ENCODE data around the gene TMEM41B. TPM values are rescaled to one million over a fixed set of nuclear protein-coding genes. Genes with fewer than 3 reads are reported as not detected.
"Not testable (repeated sequence)": the region's sequence is repeated elsewhere in the genome, so short reads cannot be mapped to it uniquely, and the experiment has no call there.

TMEM41B gene
- total RNA-seq, 2 donors from 2014 or later = 25.9 to 33.5 TPM

DNA sequence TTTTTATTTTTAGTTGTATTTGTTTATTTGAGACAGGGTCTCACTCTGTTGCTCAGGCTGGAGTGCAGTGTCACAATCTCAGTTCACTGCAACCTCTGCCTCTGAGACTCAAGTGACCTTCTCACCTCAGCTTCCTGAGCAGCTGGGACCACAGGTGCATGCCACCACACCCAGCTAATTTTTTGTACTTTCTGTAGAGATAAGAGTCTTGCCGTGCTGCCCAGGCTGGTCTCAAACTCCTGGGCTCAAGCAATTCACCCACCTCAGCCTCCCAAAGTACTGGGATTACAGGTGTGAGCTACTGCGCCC, 53.6 kb downstream of the TMEM41B start:
- not testable (repeated sequence) for H3K4me3 Mint-ChIP-seq

DNA sequence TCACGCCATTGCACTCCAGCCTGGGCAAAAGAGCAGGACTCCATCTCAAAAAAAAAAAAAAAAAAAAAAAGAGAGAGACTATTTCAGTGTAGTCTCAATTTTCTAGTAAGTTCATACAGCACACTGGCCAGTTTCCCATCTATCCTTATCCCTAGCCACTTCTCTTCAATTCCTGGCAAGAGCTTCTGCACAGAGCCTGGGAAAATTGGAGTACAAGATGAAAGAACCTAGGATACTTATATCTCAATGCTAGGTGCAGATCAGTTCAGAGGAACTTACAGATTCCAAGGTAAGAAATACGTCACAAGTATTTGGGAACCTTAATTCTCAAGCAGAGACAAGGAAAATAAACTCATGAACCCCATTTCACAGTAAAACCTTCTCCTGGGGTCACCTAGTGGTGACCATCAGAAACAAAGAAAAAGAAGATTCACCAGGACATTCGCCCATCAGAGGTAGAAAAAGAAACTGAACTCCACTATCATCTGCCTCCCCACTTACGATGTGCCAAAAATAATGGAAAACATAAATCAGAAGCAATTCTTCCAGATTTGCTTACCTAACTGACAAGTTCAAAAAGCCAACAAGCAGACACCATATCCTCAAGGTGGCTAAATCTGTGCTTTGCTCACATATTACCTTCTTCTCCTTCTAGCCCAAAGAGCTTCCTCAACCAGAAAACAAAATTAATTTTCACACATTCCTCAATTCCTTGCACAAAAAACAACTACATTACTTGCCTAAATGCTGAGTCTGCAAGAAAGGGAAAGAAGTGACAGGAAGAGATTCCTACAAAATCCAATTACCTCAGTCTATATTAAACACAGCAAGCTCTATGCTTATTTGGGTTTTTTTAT, 54.2 kb downstream of the TMEM41B start:
- Mint-ChIP-seq H3K27me3 (peaks cover 0 to 15% of the 10 kb centered on the region in 2 donors), H3K4me1 (ENCODE audit: low read depth in 2 of 2) (peaks cover 14 to 41% of the 10 kb centered on the region in 2 donors), H3K36me3 (peaks cover 10% of the 10 kb centered on the region), H3K9me3 (no peaks in the 10 kb centered on the region), H3K27ac (no peak overlapping the region), H3K4me3 (no peak overlapping the region)
- DNase-seq (ENCODE audit: low spot score) (no peak), ATAC-seq (no peak)

More for the DNA sequence above, 53.6 kb downstream of the TMEM41B start:
- peaks cover under 1 to 16% of the 10 kb centered on the region in 2 donors for H3K27me3 Mint-ChIP-seq
- H3K4me1 Mint-ChIP-seq (ENCODE audit: low read depth in 2 of 2) = peaks cover 16 to 41% of the 10 kb centered on the region in 2 donors
- not testable (repeated sequence) for H3K27ac Mint-ChIP-seq; ATAC-seq; DNase-seq (ENCODE audit: low spot score); H3K9me3 Mint-ChIP-seq
- H3K36me3 Mint-ChIP-seq = peaks cover 10% of the 10 kb centered on the region

DNA sequence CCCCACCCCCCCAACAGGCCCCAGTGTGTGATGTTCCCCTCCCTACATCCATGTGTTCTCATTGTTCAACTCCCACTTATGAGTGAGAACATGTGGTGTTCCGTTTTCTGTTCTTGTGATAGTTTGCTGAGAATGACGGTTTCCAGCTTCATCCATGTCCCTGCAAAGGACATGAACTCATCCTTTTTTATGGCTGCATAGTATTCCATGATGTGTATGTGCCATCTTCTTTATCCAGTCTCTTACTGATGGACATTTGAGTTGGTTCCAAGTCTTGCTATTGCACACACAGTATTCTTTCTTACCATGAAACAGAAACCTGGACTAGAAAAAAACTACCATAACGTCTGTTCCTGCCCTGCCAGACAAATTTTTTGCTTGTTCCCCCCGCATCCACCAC, 56.1 kb downstream of the TMEM41B start:
- not testable (repeated sequence) for DNase-seq (ENCODE audit: low spot score); ATAC-seq; H3K36me3 Mint-ChIP-seq; H3K27ac Mint-ChIP-seq; H3K9me3 Mint-ChIP-seq; H3K4me3 Mint-ChIP-seq
- peaks cover 6 to 34% of the 10 kb centered on the region in 2 donors for H3K4me1 Mint-ChIP-seq (ENCODE audit: low read depth in 2 of 2)
- H3K27me3 Mint-ChIP-seq = peaks cover 0 to 15% of the 10 kb centered on the region in 2 donors

DNA sequence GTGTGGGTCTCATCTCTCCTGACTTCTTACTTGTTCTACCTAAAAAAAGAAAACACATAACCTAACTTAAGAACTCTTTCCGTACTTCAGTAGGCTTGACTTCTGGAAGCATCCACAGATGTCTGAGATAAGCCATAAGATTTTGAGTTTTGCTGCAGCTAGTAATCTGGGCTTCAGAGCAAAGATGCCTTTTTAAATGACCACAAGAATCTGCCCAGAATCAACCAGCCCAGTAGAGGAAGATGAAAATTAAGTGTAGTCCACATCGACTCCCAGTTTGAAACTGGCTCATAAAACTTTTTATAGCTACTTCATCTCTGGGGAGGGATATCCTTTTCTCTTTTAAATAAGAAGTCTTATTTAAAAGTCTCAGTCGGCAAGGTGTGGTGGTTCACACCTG, 60.0 kb downstream of the TMEM41B start:
- Mint-ChIP-seq H3K9me3 (no peaks in the 10 kb centered on the region), H3K4me3 (no peak overlapping the region), H3K27me3 (no peaks in the 10 kb centered on the region), H3K4me1 (ENCODE audit: low read depth in 2 of 2) (peaks cover 22 to 23% of the 10 kb centered on the region in 2 donors), H3K36me3 (peaks cover 5% of the 10 kb centered on the region), H3K27ac (no peak overlapping the region)
- DNase-seq (ENCODE audit: low spot score) (no peak), ATAC-seq (no peak)

DNA sequence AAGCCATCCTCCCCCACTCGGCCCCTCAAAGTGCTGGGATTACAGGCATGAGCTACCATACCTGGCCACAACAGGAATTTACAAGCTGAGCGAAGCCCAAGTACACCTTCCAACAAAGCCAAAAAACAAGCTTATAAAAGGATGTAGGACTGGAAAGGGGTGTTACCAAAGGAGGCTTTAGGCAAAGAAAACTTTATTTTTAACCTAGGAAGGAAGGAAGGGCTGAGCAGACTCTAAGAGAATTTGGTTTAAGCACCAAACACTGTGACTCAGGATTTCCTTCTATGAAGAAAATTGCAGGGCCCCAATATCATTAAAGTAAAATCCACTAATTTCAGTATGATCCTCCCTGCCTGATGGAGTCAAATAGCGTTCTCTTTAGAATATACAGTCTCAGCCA, 61.3 kb downstream of the TMEM41B start:
- peaks cover 23 to 25% of the 10 kb centered on the region in 2 donors for H3K4me1 Mint-ChIP-seq (ENCODE audit: low read depth in 2 of 2)
- H3K9me3 Mint-ChIP-seq = no peaks in the 10 kb centered on the region
- no peaks in the 10 kb centered on the region for H3K36me3 Mint-ChIP-seq
- H3K4me3 Mint-ChIP-seq = no peak overlapping the region
- H3K27me3 Mint-ChIP-seq = no peaks in the 10 kb centered on the region
- no peak overlapping the region for H3K27ac Mint-ChIP-seq
- DNase-seq (ENCODE audit: low spot score) (no peak), ATAC-seq (no peak)

DNA sequence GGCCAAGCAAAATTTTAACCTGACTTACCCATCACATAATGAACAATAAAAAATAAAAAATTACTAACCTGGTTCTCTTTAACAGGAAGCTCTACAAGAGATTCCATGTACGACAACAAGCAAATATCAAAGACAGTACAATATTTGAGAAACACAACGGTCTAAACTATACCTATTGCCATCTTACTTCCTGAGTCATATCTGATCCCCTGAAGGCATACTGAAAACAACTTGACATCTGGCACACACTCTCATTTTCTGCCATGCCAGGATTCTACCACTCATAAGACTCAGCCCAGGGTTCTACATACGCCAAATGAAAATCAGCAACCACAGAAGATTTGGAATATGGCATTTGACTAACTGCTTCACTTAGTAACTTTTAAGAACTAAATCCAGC, 63.1 kb downstream of the TMEM41B start:
- Mint-ChIP-seq H3K36me3 (no peaks in the 10 kb centered on the region), H3K4me3 (peak overlapping the region; percentile 36), H3K27ac (peak overlapping the region; percentile 14 to 75), H3K27me3 (no peaks in the 10 kb centered on the region), H3K4me1 (ENCODE audit: low read depth in 2 of 2) (peaks cover 19 to 26% of the 10 kb centered on the region in 2 donors), H3K9me3 (no peaks in the 10 kb centered on the region)
- ATAC-seq = no peak
- DNase-seq (ENCODE audit: low spot score) = no peak

DNA sequence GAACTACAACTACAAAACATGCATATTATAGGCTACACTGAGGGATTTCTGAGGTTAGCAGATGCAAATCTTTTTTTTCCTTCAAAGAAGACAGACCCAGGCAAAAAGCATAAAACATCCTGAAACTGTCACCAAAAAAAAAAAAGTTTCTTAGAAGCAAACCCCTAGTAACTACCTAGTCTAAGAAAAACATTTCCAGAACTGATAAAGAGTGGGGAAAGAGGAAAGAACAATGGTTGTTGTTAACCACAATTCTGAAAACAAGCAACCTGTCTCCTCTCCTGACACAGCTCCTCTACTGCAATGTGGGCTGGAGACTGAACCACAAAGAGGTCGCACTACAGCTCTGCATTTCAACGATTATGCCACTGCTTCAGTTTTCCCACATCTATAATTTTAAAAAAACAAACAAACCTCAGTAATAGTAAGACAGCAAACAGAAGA, 64.2 kb downstream of the TMEM41B start:
- no peak for DNase-seq (ENCODE audit: low spot score)
- Mint-ChIP-seq H3K4me3 (peak overlapping the region; percentile 43), H3K9me3 (no peaks in the 10 kb centered on the region), H3K36me3 (no peaks in the 10 kb centered on the region), H3K27me3 (no peaks in the 10 kb centered on the region), H3K4me1 (ENCODE audit: low read depth in 2 of 2) (peaks cover 17 to 26% of the 10 kb centered on the region in 2 donors), H3K27ac (peak overlapping the region; percentile 22 to 75)
- peak; percentile 92 for ATAC-seq

DNA sequence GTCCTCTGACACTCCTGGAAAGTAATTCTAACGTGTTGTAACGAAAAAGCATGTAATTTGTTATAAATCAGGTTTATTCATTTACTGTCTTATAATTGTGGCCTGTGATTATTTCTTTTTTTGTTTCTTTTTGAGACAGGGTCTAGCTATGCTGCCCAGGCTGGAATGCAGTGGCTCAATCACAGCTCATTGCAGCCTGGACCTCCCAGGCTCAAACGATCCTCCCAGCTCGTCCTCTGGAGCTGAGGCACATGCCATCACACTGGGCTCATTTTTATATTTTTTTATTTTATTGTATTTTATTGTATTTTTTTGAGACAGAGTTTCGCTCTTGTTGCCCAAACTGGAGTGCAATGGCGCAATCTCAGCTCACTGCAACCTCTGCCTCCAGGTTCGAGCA, 65.1 kb downstream of the TMEM41B start:
- H3K36me3 Mint-ChIP-seq = no peaks in the 10 kb centered on the region
- no peak overlapping the region for H3K4me3 Mint-ChIP-seq
- H3K27me3 Mint-ChIP-seq = no peaks in the 10 kb centered on the region
- peak overlapping the region in 1 of 2 donors; percentile 48 for H3K27ac Mint-ChIP-seq
- ATAC-seq (no peak), DNase-seq (ENCODE audit: low spot score) (no peak)
- H3K9me3 Mint-ChIP-seq = no peaks in the 10 kb centered on the region
- H3K4me1 Mint-ChIP-seq (ENCODE audit: low read depth in 2 of 2) = peaks cover 17 to 24% of the 10 kb centered on the region in 2 donors

DNA sequence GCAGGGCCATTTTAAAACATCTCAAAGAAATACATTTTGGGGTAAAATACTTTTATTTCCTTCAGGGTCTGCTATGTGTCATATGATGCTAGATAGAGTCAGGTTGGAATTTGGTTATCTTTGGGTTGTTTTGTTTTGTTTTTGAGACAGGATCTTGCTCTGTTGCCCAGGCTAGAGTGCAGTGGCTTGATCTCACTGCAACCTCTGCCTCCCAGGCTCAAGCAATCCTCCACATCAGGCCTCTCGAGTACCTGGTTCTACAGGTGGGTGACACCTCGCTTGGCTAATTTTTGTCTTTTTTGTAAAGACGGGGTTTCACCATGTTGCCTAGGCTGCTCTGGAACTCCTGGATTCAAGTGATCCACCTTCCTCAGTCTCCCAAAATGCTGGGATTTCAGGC, 66.5 kb downstream of the TMEM41B start:
- Mint-ChIP-seq H3K27ac (no peak overlapping the region), H3K36me3 (no peaks in the 10 kb centered on the region), H3K9me3 (no peaks in the 10 kb centered on the region), H3K4me1 (ENCODE audit: low read depth in 2 of 2) (peaks cover 17 to 24% of the 10 kb centered on the region in 2 donors), H3K27me3 (no peaks in the 10 kb centered on the region), H3K4me3 (no peak overlapping the region)
- DNase-seq (ENCODE audit: low spot score) (no peak), ATAC-seq (no peak)

DNA sequence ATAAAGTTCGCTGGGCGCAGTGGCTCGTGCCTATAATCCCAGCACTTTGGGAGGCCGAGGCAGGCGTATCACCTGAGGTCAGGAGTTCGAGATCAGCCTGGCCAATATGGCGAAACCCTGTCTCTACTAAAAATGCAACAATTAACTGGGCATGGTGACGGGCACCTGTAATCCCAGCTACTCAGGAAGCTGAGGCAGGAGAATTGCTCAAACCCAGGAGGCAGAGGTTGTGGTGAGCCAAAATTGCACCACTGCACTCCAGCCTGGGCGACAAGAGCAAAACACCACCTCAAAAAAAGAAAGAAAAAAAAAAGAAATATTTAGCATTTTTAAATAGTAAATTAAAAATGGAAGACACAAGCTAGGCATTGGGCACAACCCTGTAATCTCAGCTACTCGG, 78.2 kb downstream of the TMEM41B start:
- peaks cover 7 to 31% of the 10 kb centered on the region in 2 donors for H3K4me1 Mint-ChIP-seq (ENCODE audit: low read depth in 2 of 2)
- not testable (repeated sequence) for H3K27me3 Mint-ChIP-seq; H3K36me3 Mint-ChIP-seq; ATAC-seq; DNase-seq (ENCODE audit: low spot score); H3K9me3 Mint-ChIP-seq; H3K4me3 Mint-ChIP-seq; H3K27ac Mint-ChIP-seq

DNA sequence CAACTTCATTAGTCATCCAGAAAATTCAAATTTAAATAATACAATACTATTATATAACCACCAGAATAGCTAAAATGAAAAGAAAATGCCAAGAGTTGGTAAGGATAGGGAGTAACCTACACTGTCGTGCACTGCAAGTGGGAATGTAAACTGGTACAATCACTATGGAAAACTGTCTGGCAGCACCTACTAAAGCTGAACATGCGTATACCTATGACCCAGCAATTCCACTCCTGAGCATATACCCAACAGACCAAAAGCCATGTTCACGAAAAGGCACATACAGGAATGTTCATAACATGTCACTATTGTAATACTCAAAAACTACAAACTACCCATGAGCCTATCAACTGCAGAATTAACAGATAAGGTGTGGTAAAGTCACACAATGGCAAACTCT, 81.9 kb downstream of the TMEM41B start:
- no peaks in the 10 kb centered on the region for H3K36me3 Mint-ChIP-seq
- H3K4me1 Mint-ChIP-seq (ENCODE audit: low read depth in 2 of 2) = peaks cover 25 to 43% of the 10 kb centered on the region in 2 donors
- no peaks in the 10 kb centered on the region for H3K27me3 Mint-ChIP-seq
- H3K9me3 Mint-ChIP-seq = no peaks in the 10 kb centered on the region
- peak overlapping the region in 1 of 2 donors; percentile 78 for H3K27ac Mint-ChIP-seq
- ATAC-seq (no peak), DNase-seq (ENCODE audit: low spot score) (no peak)
- H3K4me3 Mint-ChIP-seq = no peak overlapping the region

DNA sequence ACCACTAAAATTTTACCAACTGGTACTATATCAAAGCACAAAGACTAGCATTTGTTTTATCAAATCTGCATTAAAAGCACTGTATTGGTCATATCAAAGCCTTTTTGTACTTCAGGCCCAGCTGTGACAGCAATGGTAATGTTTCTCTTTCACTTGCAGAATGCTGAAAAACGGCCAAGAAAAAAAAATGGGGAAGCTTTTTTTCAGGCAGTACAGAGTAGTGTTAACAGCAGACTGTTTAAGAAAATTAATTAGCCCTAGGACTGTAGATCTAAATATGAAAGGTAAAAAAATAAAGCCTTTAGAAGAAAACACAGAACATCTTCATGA, 82.6 kb downstream of the TMEM41B start:
- Mint-ChIP-seq H3K9me3 (no peaks in the 10 kb centered on the region), H3K4me1 (ENCODE audit: low read depth in 2 of 2) (peaks cover 26 to 43% of the 10 kb centered on the region in 2 donors), H3K36me3 (no peaks in the 10 kb centered on the region), H3K27ac (peak overlapping the region in 1 of 2 donors; percentile 78), H3K4me3 (peak overlapping the region; percentile 30), H3K27me3 (no peaks in the 10 kb centered on the region)
- DNase-seq (ENCODE audit: low spot score) (no peak), ATAC-seq (peak in 1 of 2 donors; percentile 61)

Measured in natural killer cell treated with Interleukin-12 subunit alpha and Interleukin-12 subunit beta and Interleukin-15 and Interleukin-18, amount 100 ng/mL, for 72 hours (primary cell).